Measurements from ENCODE around the gene C3orf20.

Gene C3orf20

GRCh38 chr3:14725564-14726440, 50.9 kb downstream of the C3orf20 start:
- ChIA-PET POLR2A (no interaction called here), CTCF (no interaction called here)
- no peak overlapping the region for H3K4me3 ChIP-seq (ENCODE audit: low read depth, low read length)
- no peak for DNase-seq (ENCODE audit: low read depth, low spot score)
- no peak for TF ChIP-seq CTCF (IDR thresholded peaks at IDR 0.05; ENCODE audit: insufficient read depth, low read length, missing control alignments)

GRCh38 chr3:14726441-14726780, 51.5 kb downstream of the C3orf20 start:
- DNase-seq (ENCODE audit: low read depth, low spot score), result no peak
- POLR2A ChIA-PET, result no interaction called here
- CTCF ChIA-PET, result no interaction called here
- TF ChIP-seq CTCF (IDR thresholded peaks at IDR 0.05; ENCODE audit: insufficient read depth, low read length, missing control alignments), result no peak
- no peak overlapping the region for H3K4me3 ChIP-seq (ENCODE audit: low read depth, low read length)

GRCh38 chr3:14728113-14728512, 53.2 kb downstream of the C3orf20 start:
- TF ChIP-seq CTCF (IDR thresholded peaks at IDR 0.05; ENCODE audit: insufficient read depth, low read length, missing control alignments), result no peak
- ChIA-PET POLR2A (no interaction called here), CTCF (no interaction called here)
- H3K4me3 ChIP-seq (ENCODE audit: low read depth, low read length), result no peak overlapping the region
- no peak for DNase-seq (ENCODE audit: low read depth, low spot score)

GRCh38 chr3:14730703-14731382, 55.9 kb downstream of the C3orf20 start:
- no peak for DNase-seq (ENCODE audit: low read depth, low spot score)
- ChIA-PET POLR2A (no interaction called here), CTCF (no interaction called here)
- H3K4me3 ChIP-seq (ENCODE audit: low read depth, low read length), result no peak overlapping the region
- no peak for TF ChIP-seq CTCF (IDR thresholded peaks at IDR 0.05; ENCODE audit: insufficient read depth, low read length, missing control alignments)

GRCh38 chr3:14740983-14741382, 66.0 kb downstream of the C3orf20 start:
- DNase-seq (ENCODE audit: low read depth, low spot score), result no peak
- no peak for TF ChIP-seq CTCF (IDR thresholded peaks at IDR 0.05; ENCODE audit: insufficient read depth, low read length, missing control alignments)
- no peak overlapping the region for H3K4me3 ChIP-seq (ENCODE audit: low read depth, low read length)
- CTCF ChIA-PET, result no interaction called here
- POLR2A ChIA-PET, result interaction anchor here (1.0 kb wide), 1 partner anchor 16 kb away, joined by 3 read pairs; no protein-coding TSS in a partner anchor

- no peak overlapping the region for H3K4me3 ChIP-seq (ENCODE audit: low read depth, low read length)
- TF ChIP-seq CTCF (IDR thresholded peaks at IDR 0.05; ENCODE audit: insufficient read depth, low read length, missing control alignments), result no peak
- ChIA-PET CTCF (no interaction called here), POLR2A (no interaction called here)
- DNase-seq (ENCODE audit: low read depth, low spot score), result no peak
These were observed 66.6 kb downstream of the C3orf20 start for GRCh38 chr3:14741510-14741909.
